Endothelial cell of umbilical vein (primary cell): Measurements from ENCODE around the gene DIO3. TPM values are rescaled to one million over a fixed set of nuclear protein-coding genes. Genes with fewer than 3 reads are reported as not detected.

Experiments used
- BruUV-seq: library from RNA; stranded (reverse); fragments of 400-500 nt; replicated peaks from 2 replicates; lab custom pipeline; 2021; lab: Mats Ljungman, UMichigan
- CTCF ChIA-PET: fragments of 300-600, 350-600 bp; sonication (Branson Sonifier 250); formaldehyde crosslinking; loops from one replicate; lab custom pipeline; 2021; ENCODE audit warnings: antibody characterized with exemption, inconsistent platforms; lab: Charles Lee
- POLR2A ChIA-PET: fragments of 300-600, 350-600 bp; sonication (Branson Sonifier 250); formaldehyde crosslinking; loops from one replicate; lab custom pipeline; 2021; ENCODE audit warnings: antibody characterized with exemption, inconsistent platforms; lab: Charles Lee
- DNase-seq: peaks from one replicate; pipeline ENCODE4 v3.0.0-alpha.2; 2011; ENCODE audit warnings: low read depth, low spot score
- FAIRE-seq: peaks from 2 replicates; lab custom pipeline; 2011; peaks lifted over from hg19 to GRCh38; lab: Jason Lieb, UNC
- H2AFZ ChIP-seq: 2 replicates; pipeline ENCODE4 v1.6.0; 2012; ENCODE audit warnings: low read depth, low read length, control low read depth, inconsistent platforms
- H3K27ac ChIP-seq: 2 replicates; pipeline ENCODE4 v1.5.1; 2011; ENCODE audit warnings: low read depth, mild to moderate bottlenecking, control low read depth, low read length, moderate library complexity; ENCODE audit not compliant: insufficient read depth
- H3K27me3 ChIP-seq, 2 experiments: 2 replicates each; pipeline versions ENCODE4 v1.6.0 to v1.6.1; 2011; ENCODE audit warnings: low read length in 2 of 2, mixed read lengths in 1 of 2; ENCODE audit not compliant: control insufficient read depth in 2 of 2, insufficient read depth in 2 of 2
- H3K36me3 ChIP-seq, 2 experiments: 2 replicates in 1 of 2; 3 replicates in 1 of 2; pipeline ENCODE4 v1.5.1; 2011; ENCODE audit warnings: low read length in 2 of 2, mild to moderate bottlenecking in 1 of 2, moderate library complexity in 1 of 2; ENCODE audit not compliant: control insufficient read depth in 2 of 2, insufficient read depth in 2 of 2; ENCODE audit errors: extremely low read depth in 1 of 2
- H3K4me1 ChIP-seq: 3 replicates; pipeline ENCODE4 v1.5.1; 2011; ENCODE audit warnings: mild to moderate bottlenecking, low read length; ENCODE audit not compliant: control insufficient read depth, insufficient read depth; ENCODE audit errors: extremely low read depth
- H3K4me2 ChIP-seq: 2 replicates; pipeline ENCODE4 v1.6.1; 2011; ENCODE audit warnings: low read length, control low read depth, mixed read lengths; ENCODE audit not compliant: insufficient read depth
- H3K4me3 ChIP-seq, 3 experiments: fragments of 200-600 bp in 1 of 3; sonication (generic), shearing (Covaris generic) in 1 of 3; replicated peaks in 1 of 3; 2 replicates each; pipeline ENCODE4 v1.5.1; 2011 to 2016; ENCODE audit warnings: control low read depth in 3 of 3, low read length in 3 of 3, mild to moderate bottlenecking in 2 of 3, inconsistent platforms in 1 of 3, low read depth in 1 of 3, moderate library complexity in 1 of 3; ENCODE audit not compliant: insufficient read depth in 1 of 3
- H3K79me2 ChIP-seq: 2 replicates; pipeline ENCODE4 v1.6.0; 2012; ENCODE audit warnings: low read length, inconsistent platforms; ENCODE audit not compliant: control insufficient read depth, insufficient read depth
- H3K9ac ChIP-seq: replicated peaks from 2 replicates; pipeline ENCODE3; 2011; ENCODE audit warnings: low read length, control low read depth; ENCODE audit not compliant: insufficient read depth; ENCODE audit errors: extremely low read depth
- H3K9me1 ChIP-seq: replicated peaks from 3 replicates; pipeline ENCODE4 v1.6.0; 2011; ENCODE audit warnings: mild to moderate bottlenecking, low read length; ENCODE audit not compliant: control insufficient read depth, insufficient read depth; ENCODE audit errors: extremely low read depth
- H3K9me3 ChIP-seq: replicated peaks from 2 replicates; pipeline ENCODE4 v1.5.1; 2012; ENCODE audit warnings: low read length, inconsistent platforms; ENCODE audit not compliant: control insufficient read depth, insufficient read depth
- H4K20me1 ChIP-seq: replicated peaks from 2 replicates; pipeline ENCODE3; 2011; ENCODE audit warnings: mild to moderate bottlenecking, low read length; ENCODE audit not compliant: control insufficient read depth, insufficient read depth; ENCODE audit errors: extremely low read depth
- CTCF ChIP-seq, 2 donors: IDR thresholded peaks; 1 replicate in 1 of 2; 2 replicates in 1 of 2; pipeline ENCODE4 v1.5.1; 2011; ENCODE audit warnings: low read length in 2 of 2, mild to moderate bottlenecking in 2 of 2, moderate library complexity in 2 of 2, control low read depth in 1 of 2, inconsistent platforms in 1 of 2, low read depth in 1 of 2; ENCODE audit not compliant: insufficient read depth in 1 of 2; ENCODE audit errors: extremely low read depth in 1 of 2
- EZH2 ChIP-seq: IDR thresholded peaks from 2 replicates; pipeline ENCODE4 v1.6.1; 2012; ENCODE audit warnings: borderline replicate concordance, low read depth, mild to moderate bottlenecking, moderate library complexity, low read length, inconsistent platforms; ENCODE audit not compliant: severe bottlenecking
- FOS ChIP-seq: IDR thresholded peaks from 2 replicates; pipeline ENCODE4 v1.6.1; 2011; ENCODE audit warnings: mild to moderate bottlenecking, low read length, moderate library complexity, borderline replicate concordance; ENCODE audit not compliant: insufficient read depth
- GATA2 ChIP-seq: IDR thresholded peaks from 2 replicates; pipeline ENCODE4 v1.7.0; 2011; ENCODE audit warnings: low read depth, mild to moderate bottlenecking, moderate library complexity, mixed read lengths, low read length; ENCODE audit not compliant: insufficient read length, insufficient read depth
- JUN ChIP-seq: IDR thresholded peaks from 2 replicates; pipeline ENCODE4 v1.6.1; 2011; ENCODE audit warnings: borderline replicate concordance, low read depth; ENCODE audit not compliant: insufficient read length, insufficient read depth
- MAX ChIP-seq: IDR thresholded peaks from 2 replicates; pipeline ENCODE4 v1.6.1; 2011; ENCODE audit not compliant: insufficient read depth, insufficient read length
- MYC ChIP-seq: IDR thresholded peaks from one replicate; pipeline ENCODE4 v1.6.1; 2011; ENCODE audit warnings: mild to moderate bottlenecking, low read depth, low read length
- POLR2A ChIP-seq: IDR thresholded peaks from 2 replicates; pipeline ENCODE4 v1.6.1; 2012; ENCODE audit warnings: low read depth, mild to moderate bottlenecking, control low read depth, low read length
- POLR2AphosphoS5 ChIP-seq: IDR thresholded peaks from 2 replicates; pipeline ENCODE4 v1.6.1; 2012; ENCODE audit warnings: low read depth, mild to moderate bottlenecking, control low read depth, low read length, moderate library complexity; ENCODE audit not compliant: insufficient read depth
- dilution Hi-C: fragments of 300-500 bp; cut with MboI; formaldehyde crosslinking; loops from one replicate; pipeline ENCODE4 v1.15.0; 2019; ENCODE audit warnings: low sequenced_read_pairs; ENCODE audit not compliant: extremely low pct_ligation_motif_present
- intact Hi-C: fragments of 100-400 bp; cut with micrococcal nuclease; formaldehyde crosslinking; loops from one replicate; pipeline ENCODE4 v1.10.0; 2022
- polyA plus RNA-seq, 4 experiments: library from polyadenylated mRNA; depleted of rRNA in 3 of 4; stranded (reverse) in 3 of 4; unstranded in 1 of 4; fragments of >200 nt; gene quantifications; 2 replicates each; pipeline versions ENCODE4 v1.2.1 to v1.2.3, GENCODE V29; 2011 to 2012; ENCODE audit warnings: missing spikeins in 1 of 4
- total RNA-seq: library from RNA; stranded (reverse); gene quantifications from 2 replicates; pipeline ENCODE4 v1.2.3, GENCODE V29; 2021

DIO3 gene
- total and polyA plus RNA-seq, 2 donors (not counting 3 experiments of a cell fraction or from before 2014, with no cell fraction given), result not detected

DNA sequence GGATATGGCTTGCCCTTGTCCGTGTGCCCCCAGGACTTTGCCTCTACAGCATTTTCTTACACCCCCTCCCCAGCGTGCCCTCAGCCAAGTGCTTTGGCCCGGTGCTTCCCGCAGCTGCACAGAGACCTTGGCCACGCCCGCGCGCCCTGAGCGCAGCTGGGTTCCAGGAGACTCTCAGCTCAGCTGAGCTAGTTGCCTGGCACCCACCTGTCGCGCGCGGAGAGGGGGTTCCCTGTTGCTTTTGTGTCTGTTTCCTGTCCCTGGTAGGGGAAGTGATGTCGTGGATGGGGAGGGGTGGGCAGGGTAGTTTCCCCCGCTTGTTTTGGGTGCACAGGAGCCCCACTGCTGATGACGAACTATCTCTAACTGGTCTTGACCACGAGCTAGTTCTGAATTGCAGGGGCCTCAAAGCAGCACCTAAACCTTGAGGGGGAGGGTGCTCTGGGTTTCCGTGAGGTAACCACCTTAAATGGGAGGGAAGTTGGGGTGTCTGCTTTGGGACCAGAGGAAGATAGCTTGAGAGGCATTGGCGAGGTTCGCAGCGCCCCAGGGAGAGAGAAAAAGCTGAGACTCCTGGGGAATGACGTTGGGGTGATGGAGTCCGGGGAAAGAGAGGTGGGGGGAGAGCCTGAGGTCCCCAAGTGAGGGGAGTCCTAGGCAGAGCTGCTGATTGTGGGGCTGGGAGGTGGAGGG lies 1.5 kb downstream of the DIO3 start:
- ChIA-PET CTCF (no interaction called here), POLR2A (no interaction called here)
- FAIRE-seq, result no peak
- no peak for DNase-seq
- BruUV-seq, result no TSS peak
- no peak overlapping the region for H3K27ac ChIP-seq
- no peaks in the 10 kb centered on the region for H3K4me1 ChIP-seq
- H3K27me3 ChIP-seq, result peaks cover 69 to 70% of the 10 kb centered on the region in 2 experiments
- H3K36me3 ChIP-seq, result no peaks in the 10 kb centered on the region
- dilution Hi-C loops, result no loop called here
- no peaks in the 10 kb centered on the region for H3K79me2 ChIP-seq
- no peaks in the 10 kb centered on the region for H4K20me1 ChIP-seq
- no peaks in the 10 kb centered on the region for H3K9me1 ChIP-seq
- no peak overlapping the region for H2AFZ ChIP-seq
- H3K4me3 ChIP-seq, result no peak overlapping the region
- intact Hi-C loops, result no loop called here
- peaks cover 4% of the 10 kb centered on the region for H3K9me3 ChIP-seq
- TF ChIP-seq JUN (no peak), MYC (no peak), GATA2 (no peak), EZH2 (no peak), POLR2AphosphoS5 (no peak), FOS (no peak), POLR2A (no peak), MAX (no peak), CTCF (IDR thresholded peaks at IDR 0.05; ENCODE audit: extremely low read depth in 1 of 2, insufficient read depth in 1 of 2, low read depth in 1 of 2, low read length in 2 of 2) (no peak)
- H3K4me2 ChIP-seq, result no peak overlapping the region
- H3K9ac ChIP-seq, result no peak overlapping the region
